ENCODE measurements around the gene STMN1.

The STMN1 gene

GRCh38 chr1:25912076-25912831, 6.0 kb upstream of the STMN1 start:
- no peak for DNase-seq (ENCODE audit: extremely low spot score)
- ChIA-PET CTCF (interaction anchor here (1.2 to 5.3 kb wide), 2 partner anchors 8 to 16 kb away, joined by 4 to 35 read pairs; no protein-coding TSS in a partner anchor), POLR2A (no interaction called here)
- TF ChIP-seq CTCF (IDR thresholded peaks at IDR 0.05; ENCODE audit: control extremely low read depth, extremely low read depth, low read depth, missing control alignments): no peak

- no peak for DNase-seq (ENCODE audit: extremely low spot score)
- TF ChIP-seq CTCF (IDR thresholded peaks at IDR 0.05; ENCODE audit: control extremely low read depth, extremely low read depth, low read depth, missing control alignments): no peak
- ChIA-PET POLR2A (no interaction called here), CTCF (interaction anchor here (1.2 to 5.3 kb wide), 2 partner anchors 9 to 15 kb away, joined by 4 to 35 read pairs; no protein-coding TSS in a partner anchor)
Observed at GRCh38 chr1:25911162-25911561, 4.9 kb upstream of the STMN1 start.

GRCh38 chr1:25909040-25909439, 2.8 kb upstream of the STMN1 start:
- TF ChIP-seq CTCF (IDR thresholded peaks at IDR 0.05; ENCODE audit: control extremely low read depth, extremely low read depth, low read depth, missing control alignments): no peak
- CTCF ChIA-PET: interaction anchor here (1.3 to 3.2 kb wide), 3 partner anchors 11 to 88 kb away, joined by 3 to 19 read pairs (median 3); partner anchors contain the start of gene PAFAH2
- POLR2A ChIA-PET: no interaction called here
- DNase-seq (ENCODE audit: extremely low spot score): no peak

GRCh38 chr1:25908161-25908560, 1.9 kb upstream of the STMN1 start:
- no peak for TF ChIP-seq CTCF (IDR thresholded peaks at IDR 0.05; ENCODE audit: control extremely low read depth, extremely low read depth, low read depth, missing control alignments)
- CTCF ChIA-PET: interaction anchor here (1.3 to 3.2 kb wide), 2 partner anchors 12 to 89 kb away, joined by 3 to 19 read pairs; partner anchors contain the start of gene PAFAH2
- POLR2A ChIA-PET: no interaction called here
- DNase-seq (ENCODE audit: extremely low spot score): no peak

GRCh38 chr1:25907601-25908000, 1.4 kb upstream of the STMN1 start:
- DNase-seq (ENCODE audit: extremely low spot score): no peak
- POLR2A ChIA-PET: no interaction called here
- TF ChIP-seq CTCF (IDR thresholded peaks at IDR 0.05; ENCODE audit: control extremely low read depth, extremely low read depth, low read depth, missing control alignments): no peak
- CTCF ChIA-PET: interaction anchor here (1.2 to 3.2 kb wide), 2 partner anchors 12 to 90 kb away, joined by 3 to 19 read pairs; partner anchors contain the start of gene PAFAH2

GRCh38 chr1:25906644-25907300, 553 bp upstream of the STMN1 start:
- ChIA-PET POLR2A (no interaction called here), CTCF (interaction anchor here (1.2 to 3.2 kb wide), 2 partner anchors 11 to 91 kb away, joined by 3 to 19 read pairs; partner anchors contain the start of gene PAFAH2)
- TF ChIP-seq CTCF (IDR thresholded peaks at IDR 0.05; ENCODE audit: control extremely low read depth, extremely low read depth, low read depth, missing control alignments): no peak
- DNase-seq (ENCODE audit: extremely low spot score): peak; percentile 24
